Liver (tissue), 2 donors: Measurements from ENCODE around the gene THSD4.

Experiments
- CTCF ChIP-seq: fragments of 150-350 bp; IDR thresholded peaks from 2 replicates; pipeline ENCODE4 v1.5.1; 2017; ENCODE audit warnings: improper control_type of control experiment, low read depth, low read length; ENCODE audit not compliant: missing input control
- FOXA1 ChIP-seq: IDR thresholded peaks from 2 replicates; pipeline ENCODE4 v1.6.1; 2016; ENCODE audit warnings: antibody characterized with exemption
- TF ChIP-seq, protein P1 (sequence below): IDR thresholded peaks from 2 replicates; pipeline ENCODE4 v1.6.1; 2016; ENCODE audit warnings: antibody characterized with exemption, mild to moderate bottlenecking
- TF ChIP-seq, protein P2 (sequence below): IDR thresholded peaks from 2 replicates; pipeline ENCODE4 v1.6.1; 2016; ENCODE audit warnings: antibody characterized with exemption
- TF ChIP-seq, protein P3 (sequence below): IDR thresholded peaks from 2 replicates; pipeline ENCODE4 v1.6.1; 2016; ENCODE audit warnings: antibody characterized with exemption
- donor health status: healthy.

DNA sequence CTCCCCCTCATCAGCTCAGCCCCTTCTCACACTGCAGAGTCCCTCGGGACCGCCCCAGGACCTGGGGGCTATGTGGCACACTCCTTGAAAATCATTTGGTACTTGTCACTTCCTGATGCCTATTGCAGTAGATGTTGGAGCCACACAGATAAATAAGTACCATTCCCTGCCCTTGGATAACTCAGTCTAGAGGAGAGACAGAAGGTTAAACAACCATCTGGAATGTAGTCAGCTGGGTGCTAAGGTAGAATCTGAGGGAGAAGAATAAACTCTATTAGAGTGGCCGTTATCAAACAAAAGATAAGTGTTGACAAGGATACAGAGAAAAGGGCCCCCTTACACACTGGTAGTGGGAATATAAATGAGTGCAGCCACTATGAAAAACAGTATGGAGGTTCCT is 582.8 kb downstream of the THSD4 start:
- TF ChIP-seq CTCF (no peak), FOXA1 (no peak)
- TF ChIP-seq, protein P1, sequence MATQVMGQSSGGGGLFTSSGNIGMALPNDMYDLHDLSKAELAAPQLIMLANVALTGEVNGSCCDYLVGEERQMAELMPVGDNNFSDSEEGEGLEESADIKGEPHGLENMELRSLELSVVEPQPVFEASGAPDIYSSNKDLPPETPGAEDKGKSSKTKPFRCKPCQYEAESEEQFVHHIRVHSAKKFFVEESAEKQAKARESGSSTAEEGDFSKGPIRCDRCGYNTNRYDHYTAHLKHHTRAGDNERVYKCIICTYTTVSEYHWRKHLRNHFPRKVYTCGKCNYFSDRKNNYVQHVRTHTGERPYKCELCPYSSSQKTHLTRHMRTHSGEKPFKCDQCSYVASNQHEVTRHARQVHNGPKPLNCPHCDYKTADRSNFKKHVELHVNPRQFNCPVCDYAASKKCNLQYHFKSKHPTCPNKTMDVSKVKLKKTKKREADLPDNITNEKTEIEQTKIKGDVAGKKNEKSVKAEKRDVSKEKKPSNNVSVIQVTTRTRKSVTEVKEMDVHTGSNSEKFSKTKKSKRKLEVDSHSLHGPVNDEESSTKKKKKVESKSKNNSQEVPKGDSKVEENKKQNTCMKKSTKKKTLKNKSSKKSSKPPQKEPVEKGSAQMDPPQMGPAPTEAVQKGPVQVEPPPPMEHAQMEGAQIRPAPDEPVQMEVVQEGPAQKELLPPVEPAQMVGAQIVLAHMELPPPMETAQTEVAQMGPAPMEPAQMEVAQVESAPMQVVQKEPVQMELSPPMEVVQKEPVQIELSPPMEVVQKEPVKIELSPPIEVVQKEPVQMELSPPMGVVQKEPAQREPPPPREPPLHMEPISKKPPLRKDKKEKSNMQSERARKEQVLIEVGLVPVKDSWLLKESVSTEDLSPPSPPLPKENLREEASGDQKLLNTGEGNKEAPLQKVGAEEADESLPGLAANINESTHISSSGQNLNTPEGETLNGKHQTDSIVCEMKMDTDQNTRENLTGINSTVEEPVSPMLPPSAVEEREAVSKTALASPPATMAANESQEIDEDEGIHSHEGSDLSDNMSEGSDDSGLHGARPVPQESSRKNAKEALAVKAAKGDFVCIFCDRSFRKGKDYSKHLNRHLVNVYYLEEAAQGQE: no peak
- TF ChIP-seq, protein P2, sequence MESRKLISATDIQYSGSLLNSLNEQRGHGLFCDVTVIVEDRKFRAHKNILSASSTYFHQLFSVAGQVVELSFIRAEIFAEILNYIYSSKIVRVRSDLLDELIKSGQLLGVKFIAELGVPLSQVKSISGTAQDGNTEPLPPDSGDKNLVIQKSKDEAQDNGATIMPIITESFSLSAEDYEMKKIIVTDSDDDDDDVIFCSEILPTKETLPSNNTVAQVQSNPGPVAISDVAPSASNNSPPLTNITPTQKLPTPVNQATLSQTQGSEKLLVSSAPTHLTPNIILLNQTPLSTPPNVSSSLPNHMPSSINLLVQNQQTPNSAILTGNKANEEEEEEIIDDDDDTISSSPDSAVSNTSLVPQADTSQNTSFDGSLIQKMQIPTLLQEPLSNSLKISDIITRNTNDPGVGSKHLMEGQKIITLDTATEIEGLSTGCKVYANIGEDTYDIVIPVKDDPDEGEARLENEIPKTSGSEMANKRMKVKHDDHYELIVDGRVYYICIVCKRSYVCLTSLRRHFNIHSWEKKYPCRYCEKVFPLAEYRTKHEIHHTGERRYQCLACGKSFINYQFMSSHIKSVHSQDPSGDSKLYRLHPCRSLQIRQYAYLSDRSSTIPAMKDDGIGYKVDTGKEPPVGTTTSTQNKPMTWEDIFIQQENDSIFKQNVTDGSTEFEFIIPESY: no peak
- TF ChIP-seq, protein P3, sequence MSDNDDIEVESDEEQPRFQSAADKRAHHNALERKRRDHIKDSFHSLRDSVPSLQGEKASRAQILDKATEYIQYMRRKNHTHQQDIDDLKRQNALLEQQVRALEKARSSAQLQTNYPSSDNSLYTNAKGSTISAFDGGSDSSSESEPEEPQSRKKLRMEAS: no peak
